Gastroesophageal sphincter (tissue), 4 donors: ENCODE measurements around the gene OR11A1. TPM values are rescaled to one million over a fixed set of nuclear protein-coding genes. Genes with fewer than 3 reads are reported as not detected.

ENCODE experiments used
- ATAC-seq: fragments of 150-250 bp; one replicate; pipeline ENCODE4 v1.9.1; 2016; ENCODE audit warnings: mild to moderate bottlenecking, moderate library complexity
- H3K27ac ChIP-seq, 4 donors: fragments of 200-600 bp; sonication (generic) in 3 of 4; 1 replicate in 3 of 4; 2 replicates in 1 of 4; pipeline ENCODE4 v1.5.1; 2016 to 2019
- H3K27me3 ChIP-seq: fragments of 200-600 bp; sonication (generic); one replicate; pipeline ENCODE4 v1.5.1; 2019
- H3K36me3 ChIP-seq, 2 donors: fragments of 200-600 bp; sonication (generic); one replicate each; pipeline ENCODE4 v1.5.1; 2019; ENCODE audit warnings: control low read depth in 1 of 2
- H3K4me1 ChIP-seq, 3 donors: fragments of 200-600 bp; sonication (generic); 1 replicate in 2 of 3; 2 replicates in 1 of 3; pipeline ENCODE4 v1.5.1; 2016 to 2019; ENCODE audit warnings: control low read depth in 2 of 3
- H3K4me3 ChIP-seq, 2 donors: fragments of 200-600 bp; sonication (generic); one replicate each; pipeline ENCODE4 v1.5.1; 2019; ENCODE audit warnings: mild to moderate bottlenecking in 1 of 2, moderate library complexity in 1 of 2
- H3K9me3 ChIP-seq, 3 donors: fragments of 200-600 bp; sonication (generic); one replicate each; pipeline ENCODE4 v1.5.1; 2017 to 2019; ENCODE audit warnings: control low read depth in 2 of 3
- CTCF ChIP-seq, 4 experiments: fragments of 200-600 bp in 2 of 4; fragments of 450-650 bp in 2 of 4; sonication (generic) in 1 of 4; IDR thresholded peaks; one replicate each; pipeline ENCODE4 v1.5.1; 2017 to 2019; ENCODE audit warnings: antibody characterized with exemption in 4 of 4, mild to moderate bottlenecking in 2 of 4, moderate library complexity in 2 of 4
- EP300 ChIP-seq: sonication (generic); formaldehyde crosslinking; IDR thresholded peaks from one replicate; pipeline ENCODE4 v1.6.1; 2017; ENCODE audit warnings: antibody characterized with exemption, mild to moderate bottlenecking
- POLR2A ChIP-seq, 2 donors: fragments of 450-650 bp; IDR thresholded peaks; one replicate each; pipeline ENCODE4 v1.6.1; 2017; ENCODE audit warnings: antibody characterized with exemption in 2 of 2, mild to moderate bottlenecking in 2 of 2, moderate library complexity in 1 of 2
- POLR2AphosphoS5 ChIP-seq: sonication (generic); formaldehyde crosslinking; IDR thresholded peaks from one replicate; pipeline ENCODE4 v1.6.1; 2017; ENCODE audit warnings: antibody characterized with exemption
- WGBS, 2 donors: methylation state at CpG; one replicate each; pipeline ENCODE4 v1.1.5; 2018; ENCODE audit warnings: low coverage in 1 of 2; 5-methylcytosine and 5-hydroxymethylcytosine counted together
- total RNA-seq, 4 donors: library from RNA; depleted of rRNA; stranded (reverse); fragments of >200 nt; gene quantifications; one replicate each; pipeline ENCODE4 v1.1.0, GENCODE V29; 2016

OR11A1 gene
- total RNA-seq, 4 donors from 2014 or later = not detected

- H3K4me3 ChIP-seq = no peak overlapping the region
- H3K27me3 ChIP-seq = no peaks in the 10 kb centered on the region
- no peak for ATAC-seq
- no peak for TF ChIP-seq POLR2A (IDR thresholded peaks at IDR 0.05)
- TF ChIP-seq CTCF (IDR thresholded peaks at IDR 0.05) = no peak
- no peak for TF ChIP-seq EP300
- no peak for TF ChIP-seq POLR2AphosphoS5
- no peaks in the 10 kb centered on the region for H3K36me3 ChIP-seq
- 70 to 80% methylated on average over 1 of the region's 1 CpG for WGBS, 2 donors
- no peaks in the 10 kb centered on the region for H3K4me1 ChIP-seq
- H3K27ac ChIP-seq = no peak overlapping the region
- H3K9me3 ChIP-seq = peaks cover 0 to 9% (median 0%) of the 10 kb centered on the region in 3 donors
Observed at GRCh38 chr6:29483735-29484134, 26.9 kb upstream of the OR11A1 start.

DNA sequence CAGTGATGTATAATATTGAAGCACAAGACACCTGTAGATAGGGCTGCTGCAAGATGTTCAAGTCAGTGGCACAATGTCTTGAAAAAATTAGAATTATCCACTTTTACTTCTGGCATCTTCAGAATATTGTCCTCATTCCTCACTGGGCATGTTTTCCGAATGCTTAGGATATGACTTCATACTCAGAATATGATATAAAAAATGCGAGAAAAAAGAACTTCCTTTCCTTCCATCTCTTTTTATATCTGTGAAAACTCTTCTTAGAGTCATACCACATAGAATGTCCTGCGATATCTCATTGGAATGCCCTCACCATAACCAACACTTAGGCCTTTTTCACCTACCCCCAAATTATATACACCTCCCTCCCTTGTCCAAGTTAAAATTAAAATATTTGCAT, 26.3 kb upstream of the OR11A1 start:
- H3K36me3 ChIP-seq = no peaks in the 10 kb centered on the region
- peaks cover 0 to 9% (median 0%) of the 10 kb centered on the region in 3 donors for H3K9me3 ChIP-seq
- 67 to 77% methylated on average over 3 of the region's 3 CpGs for WGBS, 2 donors
- H3K4me1 ChIP-seq = no peaks in the 10 kb centered on the region
- no peak for ATAC-seq
- H3K4me3 ChIP-seq = no peak overlapping the region
- H3K27me3 ChIP-seq = no peaks in the 10 kb centered on the region
- no peak for TF ChIP-seq POLR2A (IDR thresholded peaks at IDR 0.05)
- TF ChIP-seq POLR2AphosphoS5 = no peak
- TF ChIP-seq CTCF (IDR thresholded peaks at IDR 0.05) = no peak
- no peak for TF ChIP-seq EP300
- no peak overlapping the region for H3K27ac ChIP-seq

GRCh38 chr6:29479560-29479959, 22.7 kb upstream of the OR11A1 start:
- Histone ChIP-seq H3K36me3 (no peaks in the 10 kb centered on the region), H3K4me3 (no peak overlapping the region), H3K27me3 (no peaks in the 10 kb centered on the region), H3K9me3 (peaks cover 0 to 9% (median 0%) of the 10 kb centered on the region in 3 donors), H3K27ac (no peak overlapping the region), H3K4me1 (no peaks in the 10 kb centered on the region)
- TF ChIP-seq EP300 = no peak
- TF ChIP-seq POLR2A (IDR thresholded peaks at IDR 0.05) = no peak
- TF ChIP-seq CTCF (IDR thresholded peaks at IDR 0.05) = no peak
- no peak for TF ChIP-seq POLR2AphosphoS5
- no peak for ATAC-seq
- 69 to 72% methylated on average over 2 of the region's 2 CpGs for WGBS, 2 donors

GRCh38 chr6:29478740-29479139, 21.9 kb upstream of the OR11A1 start:
- TF ChIP-seq POLR2A (IDR thresholded peaks at IDR 0.05) = no peak
- no peak for TF ChIP-seq POLR2AphosphoS5
- 77 to 85% methylated on average over 5 of the region's 5 CpGs for WGBS, 2 donors
- no peak for ATAC-seq

GRCh38 chr6:29477923-29478450, 21.1 kb upstream of the OR11A1 start:
- H3K4me1 ChIP-seq = no peaks in the 10 kb centered on the region
- H3K27me3 ChIP-seq = no peaks in the 10 kb centered on the region
- 34 to 60% methylated on average over 2 to 5 of the region's 5 CpGs for WGBS, 2 donors
- H3K36me3 ChIP-seq = no peaks in the 10 kb centered on the region
- TF ChIP-seq EP300 (no peak), CTCF (IDR thresholded peaks at IDR 0.05) (no peak), POLR2A (IDR thresholded peaks at IDR 0.05) (no peak), POLR2AphosphoS5 (no peak)
- no peak overlapping the region for H3K4me3 ChIP-seq
- peaks cover 0 to 9% (median 0%) of the 10 kb centered on the region in 3 donors for H3K9me3 ChIP-seq
- no peak overlapping the region for H3K27ac ChIP-seq
- ATAC-seq = no peak

More at GRCh38 chr6:29478740-29479139, 21.9 kb upstream of the OR11A1 start:
- Histone ChIP-seq H3K27me3 (no peaks in the 10 kb centered on the region), H3K4me3 (no peak overlapping the region), H3K4me1 (no peaks in the 10 kb centered on the region), H3K27ac (no peak overlapping the region), H3K9me3 (peaks cover 0 to 9% (median 0%) of the 10 kb centered on the region in 3 donors), H3K36me3 (no peaks in the 10 kb centered on the region)
